ENCODE data around the gene ZNF165. TPM values are rescaled to one million over a fixed set of nuclear protein-coding genes. Genes with fewer than 3 reads are reported as not detected.
A peak's percentile ranks its signal among the peaks of the same experiment; 100 is the strongest.
"Not testable (repeated sequence)": the region's sequence is repeated elsewhere in the genome, so short reads cannot be mapped to it uniquely, and the experiment has no call there.

Gene ZNF165
- total RNA-seq = 1 to 10 TPM in 1 of 8 experiments, under 1 TPM in 7; 0.56 to 2.1 (median 0.79) TPM

GRCh38 chr6:28080381-28080630, at the start of gene ZNF165:
TSS of gene ZNF165 (plus strand) at chr6:28080568. CDS start at chr6:28085481, 4,913 bp downstream.
- in situ Hi-C loops (cut with MboI; ENCODE audit: low pct_unique_long_range_greater_than_20kb in 2 of 9, low sequenced_read_pairs in 9 of 9, unreplicated experiment in 9 of 9) = loop anchor here in 1 of 9 experiments (25.0 kb wide), 1 partner anchor 168 kb away; the partner anchor contains the start of gene OR2B2
- peak within 1 kb of the TSS; percentile 87 to 91 for H3K27ac ChIP-seq
- WGBS, 10 experiments = 0 to 5% (median 0%) methylated on average over 1 to 7 of the region's 15 CpGs; no CpG with 5 or more reads in 3 of the 10 experiments
- peak in 3 of 8 experiments; percentile 48 to 58 (median 55) for ATAC-seq (replicated peaks in 6 of 8)
- not testable (repeated sequence) for H3K4me1 ChIP-seq (replicated peaks in 1 of 2)
- peak within 1 kb of the TSS; percentile 54 to 99 (median 82) for H3K4me3 ChIP-seq

- 15 to 100% (median 71%) methylated on average over 1 to 3 of the region's 4 CpGs; no CpG with 5 or more reads in 4 of the 10 experiments for WGBS, 10 experiments
Observed at GRCh38 chr6:28053584-28053983, 26.8 kb upstream of the ZNF165 start.

GRCh38 chr6:28060405-28060804, 20.0 kb upstream of the ZNF165 start:
- ATAC-seq (replicated peaks in 6 of 8) = no peak
- Histone ChIP-seq H3K27ac (no peak overlapping the region), H3K4me3 (no peak overlapping the region), H3K4me1 (replicated peaks in 1 of 2) (no peaks in the 10 kb centered on the region)
- in situ Hi-C loops (cut with MboI; ENCODE audit: low pct_unique_long_range_greater_than_20kb in 2 of 9, low sequenced_read_pairs in 9 of 9, unreplicated experiment in 9 of 9) = no loop called here
- 17 to 38% (median 29%) methylated on average over 1 to 2 of the region's 2 CpGs; no CpG with 5 or more reads in 6 of the 10 experiments for WGBS, 10 experiments

More at GRCh38 chr6:28053584-28053983, 26.8 kb upstream of the ZNF165 start:
- no peak for ATAC-seq (replicated peaks in 6 of 8)
- in situ Hi-C loops (cut with MboI; ENCODE audit: low pct_unique_long_range_greater_than_20kb in 2 of 9, low sequenced_read_pairs in 9 of 9, unreplicated experiment in 9 of 9) = no loop called here
- no peaks in the 10 kb centered on the region for H3K4me1 ChIP-seq (replicated peaks in 1 of 2)
- H3K4me3 ChIP-seq = no peak overlapping the region
- no peak overlapping the region for H3K27ac ChIP-seq

- in situ Hi-C loops (cut with MboI; ENCODE audit: low pct_unique_long_range_greater_than_20kb in 2 of 9, low sequenced_read_pairs in 9 of 9, unreplicated experiment in 9 of 9) = no loop called here
- Histone ChIP-seq H3K4me1 (replicated peaks in 1 of 2) (no peaks in the 10 kb centered on the region), H3K27ac (no peak overlapping the region), H3K4me3 (no peak overlapping the region)
- WGBS, 10 experiments = 0 to 73% (median 52%) methylated on average over 1 to 3 of the region's 3 CpGs; no CpG with 5 or more reads in 1 of the 10 experiments
- peak in 3 of 8 experiments; percentile 82 to 95 (median 93) for ATAC-seq (replicated peaks in 6 of 8)
Observed at GRCh38 chr6:28064272-28064671, 16.1 kb upstream of the ZNF165 start.

GRCh38 chr6:28068067-28068466, 12.3 kb upstream of the ZNF165 start:
- in situ Hi-C loops (cut with MboI; ENCODE audit: low pct_unique_long_range_greater_than_20kb in 2 of 9, low sequenced_read_pairs in 9 of 9, unreplicated experiment in 9 of 9) = no loop called here
- no peak overlapping the region for H3K27ac ChIP-seq
- H3K4me3 ChIP-seq = no peak overlapping the region
- ATAC-seq (replicated peaks in 6 of 8) = no peak
- no peaks in the 10 kb centered on the region for H3K4me1 ChIP-seq (replicated peaks in 1 of 2)

- ATAC-seq (replicated peaks in 6 of 8); H3K4me1 ChIP-seq (replicated peaks in 1 of 2); H3K27ac ChIP-seq; in situ Hi-C loops (cut with MboI; ENCODE audit: low pct_unique_long_range_greater_than_20kb in 2 of 9, low sequenced_read_pairs in 9 of 9, unreplicated experiment in 9 of 9); H3K4me3 ChIP-seq: not testable (repeated sequence)
- 39 to 98% (median 76%) methylated on average over 1 to 4 of the region's 4 CpGs; no CpG with 5 or more reads in 2 of the 10 experiments for WGBS, 10 experiments
Observed at GRCh38 chr6:28070968-28071367, 9.4 kb upstream of the ZNF165 start.

- Histone ChIP-seq H3K4me3 (no peak overlapping the region), H3K27ac (no peak overlapping the region), H3K4me1 (replicated peaks in 1 of 2) (peaks cover 0 to 4% of the 10 kb centered on the region in 2 donors)
- no peak for ATAC-seq (replicated peaks in 6 of 8)
- in situ Hi-C loops (cut with MboI; ENCODE audit: low pct_unique_long_range_greater_than_20kb in 2 of 9, low sequenced_read_pairs in 9 of 9, unreplicated experiment in 9 of 9) = loop anchor here in 1 of 9 experiments (25.0 kb wide), 1 partner anchor 166 kb away; the partner anchor contains the start of gene OR2B2
Observed at GRCh38 chr6:28078050-28078449, 2.3 kb upstream of the ZNF165 start.

GRCh38 chr6:28078836-28079235, 1.5 kb upstream of the ZNF165 start:
- in situ Hi-C loops (cut with MboI; ENCODE audit: low pct_unique_long_range_greater_than_20kb in 2 of 9, low sequenced_read_pairs in 9 of 9, unreplicated experiment in 9 of 9) = loop anchor here in 1 of 9 experiments (25.0 kb wide), 1 partner anchor 167 kb away; the partner anchor contains the start of gene OR2B2
- Histone ChIP-seq H3K27ac (no peak overlapping the region), H3K4me3 (no peak overlapping the region), H3K4me1 (replicated peaks in 1 of 2) (peaks cover 0 to 4% of the 10 kb centered on the region in 2 donors)
- no peak for ATAC-seq (replicated peaks in 6 of 8)
- WGBS, 10 experiments = 43 to 93% (median 87%) methylated on average over 1 to 6 of the region's 6 CpGs; no CpG with 5 or more reads in 3 of the 10 experiments

GRCh38 chr6:28080631-28081485, 490 bp downstream of the ZNF165 start:
- Histone ChIP-seq H3K4me3 (peak overlapping the region; percentile 54 to 99 (median 82)), H3K4me1 (replicated peaks in 1 of 2) (peaks cover 0 to 4% of the 10 kb centered on the region in 2 donors), H3K27ac (peak overlapping the region; percentile 87 to 91)
- ATAC-seq (replicated peaks in 6 of 8) = peak; percentile 93 to 96 (median 95)
- 0 to 6% (median 0%) methylated on average over 3 to 16 of the region's 46 CpGs; no CpG with 5 or more reads in 3 of the 10 experiments for WGBS, 10 experiments
- in situ Hi-C loops (cut with MboI; ENCODE audit: low pct_unique_long_range_greater_than_20kb in 2 of 9, low sequenced_read_pairs in 9 of 9, unreplicated experiment in 9 of 9) = loop anchor here in 1 of 9 experiments (25.0 kb wide), 1 partner anchor 169 kb away; the partner anchor contains the start of gene OR2B2

- peak overlapping the region; percentile 87 to 91 for H3K27ac ChIP-seq
- in situ Hi-C loops (cut with MboI; ENCODE audit: low pct_unique_long_range_greater_than_20kb in 2 of 9, low sequenced_read_pairs in 9 of 9, unreplicated experiment in 9 of 9) = loop anchor here in 1 of 9 experiments (25.0 kb wide), 1 partner anchor 169 kb away; the partner anchor contains the start of gene OR2B2
- 0 to 20% (median 4%) methylated on average over 1 to 4 of the region's 4 CpGs; no CpG with 5 or more reads in 4 of the 10 experiments for WGBS, 10 experiments
- H3K4me1 ChIP-seq (replicated peaks in 1 of 2) = peaks cover 0 to 4% of the 10 kb centered on the region in 2 donors
- ATAC-seq (replicated peaks in 6 of 8) = peak in 6 of 8 experiments; percentile 1 to 24 (median 22)
- H3K4me3 ChIP-seq = peak overlapping the region; percentile 54 to 99 (median 82)
Observed at GRCh38 chr6:28081486-28081751, 1.1 kb downstream of the ZNF165 start.

- Histone ChIP-seq H3K4me1 (replicated peaks in 1 of 2) (peaks cover 0 to 4% of the 10 kb centered on the region in 2 donors), H3K4me3 (no peak overlapping the region), H3K27ac (no peak overlapping the region)
- in situ Hi-C loops (cut with MboI; ENCODE audit: low pct_unique_long_range_greater_than_20kb in 2 of 9, low sequenced_read_pairs in 9 of 9, unreplicated experiment in 9 of 9) = loop anchor here in 1 of 9 experiments (25.0 kb wide), 1 partner anchor 171 kb away; the partner anchor contains the start of gene OR2B2
- no peak for ATAC-seq (replicated peaks in 6 of 8)
Observed at GRCh38 chr6:28082939-28083338, 2.6 kb downstream of the ZNF165 start.

GRCh38 chr6:28089054-28089453, 8.7 kb downstream of the ZNF165 start:
- Histone ChIP-seq H3K4me3 (no peak overlapping the region), H3K27ac (no peak overlapping the region), H3K4me1 (replicated peaks in 1 of 2) (no peaks in the 10 kb centered on the region)
- 48 to 94% (median 60%) methylated on average over 1 to 5 of the region's 5 CpGs; no CpG with 5 or more reads in 2 of the 10 experiments for WGBS, 10 experiments
- ATAC-seq (replicated peaks in 6 of 8) = no peak
- in situ Hi-C loops (cut with MboI; ENCODE audit: low pct_unique_long_range_greater_than_20kb in 2 of 9, low sequenced_read_pairs in 9 of 9, unreplicated experiment in 9 of 9) = loop anchor here in 1 of 9 experiments (25.0 kb wide), 1 partner anchor 177 kb away; the partner anchor contains the start of gene OR2B2

- no peaks in the 10 kb centered on the region for H3K4me1 ChIP-seq (replicated peaks in 1 of 2)
- H3K4me3 ChIP-seq = no peak overlapping the region
- in situ Hi-C loops (cut with MboI; ENCODE audit: low pct_unique_long_range_greater_than_20kb in 2 of 9, low sequenced_read_pairs in 9 of 9, unreplicated experiment in 9 of 9) = loop anchor here in 1 of 9 experiments (25.0 kb wide), 1 partner anchor 179 kb away; the partner anchor contains the start of gene OR2B2
- 20 to 100% (median 83%) methylated on average over 1 to 13 of the region's 33 CpGs; no CpG with 5 or more reads in 1 of the 10 experiments for WGBS, 10 experiments
- no peak overlapping the region for H3K27ac ChIP-seq
- peak in 2 of 8 experiments; percentile 38 to 97 for ATAC-seq (replicated peaks in 6 of 8)
Observed at GRCh38 chr6:28090917-28091586, 10.7 kb downstream of the ZNF165 start.

Data from motor neuron (in vitro differentiated cells).